Liver (tissue), 9 donors: ENCODE measurements around the gene GRWD1. TPM values are rescaled to one million over a fixed set of nuclear protein-coding genes. Genes with fewer than 3 reads are reported as not detected.

ENCODE experiments used
- DNase-seq: peaks from one replicate; pipeline ENCODE4 v3.0.0-alpha.2; 2017; ENCODE audit warnings: low spot score
- H3K27ac ChIP-seq, 2 donors: one replicate each; pipeline ENCODE4 v1.7.0; 2013; ENCODE audit warnings: inconsistent platforms in 2 of 2, low read length in 2 of 2, control low read depth in 1 of 2, low read depth in 1 of 2, mild to moderate bottlenecking in 1 of 2
- H3K27me3 ChIP-seq, 4 donors: one replicate each; pipeline versions ENCODE4 v1.6.1 to v1.7.0; 2013; ENCODE audit warnings: low read length in 3 of 4, inconsistent platforms in 1 of 4, mild to moderate bottlenecking in 1 of 4, moderate library complexity in 1 of 4; ENCODE audit not compliant: control insufficient read depth in 4 of 4, insufficient read depth in 4 of 4
- H3K36me3 ChIP-seq, 4 donors: one replicate each; pipeline versions ENCODE4 v1.6.1 to v1.7.0; 2013; ENCODE audit warnings: low read length in 3 of 4, mild to moderate bottlenecking in 3 of 4, low read depth in 1 of 4, moderate library complexity in 1 of 4; ENCODE audit not compliant: control insufficient read depth in 4 of 4, insufficient read depth in 3 of 4
- H3K4me1 ChIP-seq, 4 donors: one replicate each; pipeline versions ENCODE4 v1.6.1 to v1.7.0; 2013; ENCODE audit warnings: low read length in 3 of 4, mild to moderate bottlenecking in 3 of 4, moderate library complexity in 1 of 4; ENCODE audit not compliant: control insufficient read depth in 4 of 4, insufficient read depth in 4 of 4
- H3K4me3 ChIP-seq, 3 donors: one replicate each; pipeline versions ENCODE4 v1.6.1 to v1.7.0; 2013; ENCODE audit warnings: low read length in 3 of 3, control low read depth in 1 of 3, low read depth in 1 of 3, mild to moderate bottlenecking in 1 of 3
- H3K9ac ChIP-seq, 2 donors: one replicate each; pipeline ENCODE4 v1.7.0; 2013; ENCODE audit warnings: low read length in 2 of 2, mild to moderate bottlenecking in 2 of 2, moderate library complexity in 2 of 2, control low read depth in 1 of 2, low read depth in 1 of 2
- H3K9me3 ChIP-seq, 4 donors: one replicate each; pipeline versions ENCODE4 v1.6.1 to v1.7.0; 2013; ENCODE audit warnings: low read length in 3 of 4; ENCODE audit not compliant: control insufficient read depth in 4 of 4
- ATF3 ChIP-seq: IDR thresholded peaks from 2 replicates; pipeline ENCODE4 v1.6.1; 2016; ENCODE audit warnings: antibody characterized with exemption
- CTCF ChIP-seq: fragments of 150-350 bp; IDR thresholded peaks from 2 replicates; pipeline ENCODE4 v1.5.1; 2017; ENCODE audit warnings: improper control_type of control experiment, low read depth, low read length; ENCODE audit not compliant: missing input control
- EGR1 ChIP-seq, 2 donors: IDR thresholded peaks; 2 replicates each; pipeline ENCODE4 v1.6.1; 2016 to 2018; ENCODE audit warnings: antibody characterized with exemption in 2 of 2, low read depth in 2 of 2
- FOXA1 ChIP-seq: IDR thresholded peaks from 2 replicates; pipeline ENCODE4 v1.6.1; 2016; ENCODE audit warnings: antibody characterized with exemption
- FOXA2 ChIP-seq: IDR thresholded peaks from 2 replicates; pipeline ENCODE4 v1.6.1; 2016; ENCODE audit warnings: antibody characterized with exemption
- GABPA ChIP-seq, 2 donors: IDR thresholded peaks in 1 of 2; conservative IDR thresholded peaks in 1 of 2; 2 replicates each; pipeline ENCODE4 v1.6.1; 2016; ENCODE audit warnings: antibody characterized with exemption in 2 of 2, mild to moderate bottlenecking in 1 of 2, moderate library complexity in 1 of 2
- HNF4A ChIP-seq, 2 donors: conservative IDR thresholded peaks; 2 replicates each; pipeline ENCODE4 v1.6.1; 2016; ENCODE audit warnings: antibody characterized with exemption in 2 of 2, mild to moderate bottlenecking in 2 of 2
- HNF4G ChIP-seq: IDR thresholded peaks from 2 replicates; pipeline ENCODE4 v1.6.1; 2016; ENCODE audit warnings: antibody characterized with exemption
- RAD21 ChIP-seq, 2 donors: IDR thresholded peaks; 2 replicates each; pipeline ENCODE4 v1.6.1; 2016; ENCODE audit warnings: antibody characterized with exemption in 2 of 2, mild to moderate bottlenecking in 2 of 2
- REST ChIP-seq: IDR thresholded peaks from 2 replicates; pipeline ENCODE4 v1.6.1; 2016; ENCODE audit warnings: antibody characterized with exemption, mild to moderate bottlenecking
- RXRA ChIP-seq, 2 donors: IDR thresholded peaks; 2 replicates each; pipeline ENCODE4 v1.6.1; 2017 to 2018; ENCODE audit warnings: antibody characterized with exemption in 2 of 2, mild to moderate bottlenecking in 1 of 2
- SP1 ChIP-seq: IDR thresholded peaks from 2 replicates; pipeline ENCODE4 v1.6.1; 2018; ENCODE audit warnings: antibody characterized with exemption, mild to moderate bottlenecking
- TAF1 ChIP-seq: conservative IDR thresholded peaks from 2 replicates; pipeline ENCODE4 v1.6.1; 2016; ENCODE audit warnings: antibody characterized with exemption, mild to moderate bottlenecking
- YY1 ChIP-seq: IDR thresholded peaks from 2 replicates; pipeline ENCODE4 v1.6.1; 2016; ENCODE audit warnings: antibody characterized with exemption, mild to moderate bottlenecking
- ZBTB33 ChIP-seq: IDR thresholded peaks from 2 replicates; pipeline ENCODE4 v1.6.1; 2016; ENCODE audit warnings: antibody characterized with exemption
- WGBS: extraction: QIAGEN DNeasy Blood & Tissue Kit; methylation state at CpG from one replicate; pipeline ENCODE4 v1.1.7; 2013; 5-methylcytosine and 5-hydroxymethylcytosine counted together
- polyA plus RNA-seq, 2 donors: library from polyadenylated mRNA; stranded (reverse) in 1 of 2; unstranded in 1 of 2; fragments of 200-250 nt in 1 of 2; fragments of >200 nt in 1 of 2; fragmentation: Nextera tagmentation in 1 of 2; extraction: Ambion mirVana in 1 of 2; gene quantifications; one replicate each; pipeline versions ENCODE4 v1.2.1 to v1.2.3, GENCODE V29; 2013 to 2015
- total RNA-seq, 2 donors: library from RNA; depleted of rRNA; stranded (reverse); fragments of >200 nt; gene quantifications; one replicate each; pipeline ENCODE4 v1.2.3, GENCODE V29; 2014
- TF ChIP-seq, protein P1 (sequence below): IDR thresholded peaks from 2 replicates; pipeline ENCODE4 v1.6.1; 2016; ENCODE audit warnings: antibody characterized with exemption
- donor health status: healthy.
- donor health status: healthy.
- donor health status: healthy.
- donor health status: healthy.
- donor health status: healthy.

GRWD1 gene
- total and polyA plus RNA-seq, 4 donors, result 7.1 to 31.7 (median 15.3) TPM

DNA sequence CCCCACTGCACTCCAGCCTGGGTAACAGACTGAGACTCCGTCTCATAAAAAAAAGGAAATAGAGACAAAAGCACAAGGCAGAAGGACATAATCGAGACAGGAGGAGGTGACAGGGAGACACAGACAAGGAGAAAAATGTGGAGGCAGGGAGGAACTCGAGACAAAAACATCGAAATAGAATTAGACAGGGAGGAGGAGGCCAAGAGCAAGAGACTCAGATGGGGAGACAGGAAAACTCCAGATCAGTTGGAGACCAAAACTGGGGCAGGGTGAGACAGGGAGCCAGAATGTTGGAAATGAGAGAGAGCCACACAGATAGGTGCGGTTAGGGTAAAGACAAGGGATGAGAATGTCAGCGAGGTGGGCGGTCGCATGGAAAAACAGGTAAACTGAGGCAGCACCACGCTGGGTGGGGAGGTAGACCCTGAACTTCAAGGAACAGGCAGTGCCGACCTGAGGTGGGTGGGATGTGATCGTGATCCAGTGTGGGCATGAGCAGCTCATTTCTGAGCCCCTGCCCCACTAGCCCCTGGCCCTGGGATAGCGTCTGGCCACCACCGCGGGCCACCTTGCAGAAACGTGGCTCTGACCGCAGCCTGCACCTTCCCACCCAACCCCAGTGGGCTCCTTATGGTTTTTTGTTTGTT lies 38.6 kb downstream of the GRWD1 start:
- Histone ChIP-seq H3K4me3 (no peak overlapping the region), H3K36me3 (no peaks in the 10 kb centered on the region), H3K9ac (no peak overlapping the region), H3K9me3 (no peaks in the 10 kb centered on the region), H3K27ac (no peak overlapping the region), H3K27me3 (no peaks in the 10 kb centered on the region), H3K4me1 (peaks cover 0 to 15% (median 8%) of the 10 kb centered on the region in 4 donors)
- whole genome bisulfite sequencing, result 82% methylated on average over 16 of the region's 16 CpGs
- TF ChIP-seq FOXA1, result no peak
- TF ChIP-seq SP1, result no peak
- TF ChIP-seq EGR1 (IDR thresholded peaks at IDR 0.05; ENCODE audit: low read depth in 2 of 2), result no peak
- TF ChIP-seq RAD21 (IDR thresholded peaks at IDR 0.05), result no peak
- no peak for TF ChIP-seq CTCF
- no peak for TF ChIP-seq ATF3
- no peak for TF ChIP-seq FOXA2
- TF ChIP-seq ZBTB33, result no peak
- TF ChIP-seq, protein P1, sequence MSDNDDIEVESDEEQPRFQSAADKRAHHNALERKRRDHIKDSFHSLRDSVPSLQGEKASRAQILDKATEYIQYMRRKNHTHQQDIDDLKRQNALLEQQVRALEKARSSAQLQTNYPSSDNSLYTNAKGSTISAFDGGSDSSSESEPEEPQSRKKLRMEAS, result no peak
- TF ChIP-seq RXRA (IDR thresholded peaks at IDR 0.05), result no peak
- TF ChIP-seq REST, result no peak
- TF ChIP-seq YY1, result no peak
- no peak for TF ChIP-seq GABPA (IDR thresholded peaks at IDR 0.05 in 1 of 2, conservative IDR thresholded peaks at IDR 0.05 in 1 of 2)
- no peak for TF ChIP-seq TAF1
- TF ChIP-seq HNF4G, result no peak
- TF ChIP-seq HNF4A (conservative IDR thresholded peaks at IDR 0.05), result no peak
- DNase-seq, result no peak
